ENCODE results near the gene AUTS2.

AUTS2 gene

GRCh38 chr7:70763961-70764691 is 1165.9 kb downstream of the AUTS2 start:
- Histone ChIP-seq H3K9me3 (ENCODE audit: control insufficient read depth in 2 of 2, low read length in 2 of 2) (no peaks in the 10 kb centered on the region), H3K4me1 (ENCODE audit: control insufficient read depth in 2 of 2, insufficient read depth in 2 of 2, low read length in 2 of 2) (no peaks in the 10 kb centered on the region), H3K9ac (ENCODE audit: low read depth in 1 of 2, low read length in 2 of 2) (no peak overlapping the region), H3K4me3 (ENCODE audit: low read length in 2 of 2) (no peak overlapping the region), H3K36me3 (ENCODE audit: control insufficient read depth in 2 of 2, insufficient read depth in 2 of 2, low read length in 2 of 2) (peaks cover 31 to 32% of the 10 kb centered on the region in 2 donors), H3K27ac (ENCODE audit: low read depth in 2 of 2, low read length in 2 of 2) (no peak overlapping the region), H3K27me3 (ENCODE audit: control insufficient read depth in 2 of 2, insufficient read depth in 2 of 2, low read length in 2 of 2) (no peaks in the 10 kb centered on the region)

GRCh38 chr7:70764701-70765208 is 1166.5 kb downstream of the AUTS2 start:
- Histone ChIP-seq H3K36me3 (ENCODE audit: control insufficient read depth in 2 of 2, insufficient read depth in 2 of 2, low read length in 2 of 2) (peaks cover 31 to 32% of the 10 kb centered on the region in 2 donors), H3K9ac (ENCODE audit: low read depth in 1 of 2, low read length in 2 of 2) (no peak overlapping the region), H3K4me3 (ENCODE audit: low read length in 2 of 2) (no peak overlapping the region), H3K9me3 (ENCODE audit: control insufficient read depth in 2 of 2, low read length in 2 of 2) (no peaks in the 10 kb centered on the region), H3K27ac (ENCODE audit: low read depth in 2 of 2, low read length in 2 of 2) (no peak overlapping the region), H3K27me3 (ENCODE audit: control insufficient read depth in 2 of 2, insufficient read depth in 2 of 2, low read length in 2 of 2) (no peaks in the 10 kb centered on the region), H3K4me1 (ENCODE audit: control insufficient read depth in 2 of 2, insufficient read depth in 2 of 2, low read length in 2 of 2) (no peaks in the 10 kb centered on the region)

GRCh38 chr7:70765651-70766050 is 1167.4 kb downstream of the AUTS2 start:
- H3K36me3 ChIP-seq (ENCODE audit: control insufficient read depth in 2 of 2, insufficient read depth in 2 of 2, low read length in 2 of 2) = peaks cover 31 to 32% of the 10 kb centered on the region in 2 donors
- H3K27me3 ChIP-seq (ENCODE audit: control insufficient read depth in 2 of 2, insufficient read depth in 2 of 2, low read length in 2 of 2) = no peaks in the 10 kb centered on the region
- no peak overlapping the region for H3K4me3 ChIP-seq (ENCODE audit: low read length in 2 of 2)
- H3K27ac ChIP-seq (ENCODE audit: low read depth in 2 of 2, low read length in 2 of 2) = no peak overlapping the region
- H3K9me3 ChIP-seq (ENCODE audit: control insufficient read depth in 2 of 2, low read length in 2 of 2) = no peaks in the 10 kb centered on the region
- no peak overlapping the region for H3K9ac ChIP-seq (ENCODE audit: low read depth in 1 of 2, low read length in 2 of 2)
- H3K4me1 ChIP-seq (ENCODE audit: control insufficient read depth in 2 of 2, insufficient read depth in 2 of 2, low read length in 2 of 2) = no peaks in the 10 kb centered on the region

- H3K27me3 ChIP-seq (ENCODE audit: control insufficient read depth in 2 of 2, insufficient read depth in 2 of 2, low read length in 2 of 2) = no peaks in the 10 kb centered on the region
- H3K4me1 ChIP-seq (ENCODE audit: control insufficient read depth in 2 of 2, insufficient read depth in 2 of 2, low read length in 2 of 2) = no peaks in the 10 kb centered on the region
- H3K36me3 ChIP-seq (ENCODE audit: control insufficient read depth in 2 of 2, insufficient read depth in 2 of 2, low read length in 2 of 2) = peaks cover 32 to 33% of the 10 kb centered on the region in 2 donors
- no peak overlapping the region for H3K27ac ChIP-seq (ENCODE audit: low read depth in 2 of 2, low read length in 2 of 2)
- no peak overlapping the region for H3K9ac ChIP-seq (ENCODE audit: low read depth in 1 of 2, low read length in 2 of 2)
- no peak overlapping the region for H3K4me3 ChIP-seq (ENCODE audit: low read length in 2 of 2)
- H3K9me3 ChIP-seq (ENCODE audit: control insufficient read depth in 2 of 2, low read length in 2 of 2) = no peaks in the 10 kb centered on the region
These were observed 1167.8 kb downstream of the AUTS2 start for GRCh38 chr7:70766109-70766508.

GRCh38 chr7:70766694-70767093 is 1168.4 kb downstream of the AUTS2 start:
- H3K36me3 ChIP-seq (ENCODE audit: control insufficient read depth in 2 of 2, insufficient read depth in 2 of 2, low read length in 2 of 2) = peaks cover 36 to 39% of the 10 kb centered on the region in 2 donors
- H3K27ac ChIP-seq (ENCODE audit: low read depth in 2 of 2, low read length in 2 of 2) = no peak overlapping the region
- H3K9ac ChIP-seq (ENCODE audit: low read depth in 1 of 2, low read length in 2 of 2) = no peak overlapping the region

GRCh38 chr7:70770154-70770553 is 1171.9 kb downstream of the AUTS2 start:
- Histone ChIP-seq H3K9ac (ENCODE audit: low read depth in 1 of 2, low read length in 2 of 2) (no peak overlapping the region), H3K27ac (ENCODE audit: low read depth in 2 of 2, low read length in 2 of 2) (no peak overlapping the region), H3K36me3 (ENCODE audit: control insufficient read depth in 2 of 2, insufficient read depth in 2 of 2, low read length in 2 of 2) (peaks cover 48 to 51% of the 10 kb centered on the region in 2 donors), H3K9me3 (ENCODE audit: control insufficient read depth in 2 of 2, low read length in 2 of 2) (no peaks in the 10 kb centered on the region), H3K27me3 (ENCODE audit: control insufficient read depth in 2 of 2, insufficient read depth in 2 of 2, low read length in 2 of 2) (no peaks in the 10 kb centered on the region), H3K4me3 (ENCODE audit: low read length in 2 of 2) (no peak overlapping the region), H3K4me1 (ENCODE audit: control insufficient read depth in 2 of 2, insufficient read depth in 2 of 2, low read length in 2 of 2) (no peaks in the 10 kb centered on the region)

More at GRCh38 chr7:70766694-70767093, 1168.4 kb downstream of the AUTS2 start:
- Histone ChIP-seq H3K27me3 (ENCODE audit: control insufficient read depth in 2 of 2, insufficient read depth in 2 of 2, low read length in 2 of 2) (no peaks in the 10 kb centered on the region), H3K4me1 (ENCODE audit: control insufficient read depth in 2 of 2, insufficient read depth in 2 of 2, low read length in 2 of 2) (no peaks in the 10 kb centered on the region), H3K4me3 (ENCODE audit: low read length in 2 of 2) (no peak overlapping the region), H3K9me3 (ENCODE audit: control insufficient read depth in 2 of 2, low read length in 2 of 2) (no peaks in the 10 kb centered on the region)

GRCh38 chr7:70771451-70771850 is 1173.2 kb downstream of the AUTS2 start:
- Histone ChIP-seq H3K27me3 (ENCODE audit: control insufficient read depth in 2 of 2, insufficient read depth in 2 of 2, low read length in 2 of 2) (no peaks in the 10 kb centered on the region), H3K36me3 (ENCODE audit: control insufficient read depth in 2 of 2, insufficient read depth in 2 of 2, low read length in 2 of 2) (peaks cover 37 to 41% of the 10 kb centered on the region in 2 donors), H3K4me3 (ENCODE audit: low read length in 2 of 2) (no peak overlapping the region), H3K9ac (ENCODE audit: low read depth in 1 of 2, low read length in 2 of 2) (no peak overlapping the region), H3K4me1 (ENCODE audit: control insufficient read depth in 2 of 2, insufficient read depth in 2 of 2, low read length in 2 of 2) (no peaks in the 10 kb centered on the region), H3K9me3 (ENCODE audit: control insufficient read depth in 2 of 2, low read length in 2 of 2) (no peaks in the 10 kb centered on the region), H3K27ac (ENCODE audit: low read depth in 2 of 2, low read length in 2 of 2) (no peak overlapping the region)

GRCh38 chr7:70772891-70773290 is 1174.6 kb downstream of the AUTS2 start:
- no peak overlapping the region for H3K4me3 ChIP-seq (ENCODE audit: low read length in 2 of 2)
- no peaks in the 10 kb centered on the region for H3K4me1 ChIP-seq (ENCODE audit: control insufficient read depth in 2 of 2, insufficient read depth in 2 of 2, low read length in 2 of 2)
- H3K27me3 ChIP-seq (ENCODE audit: control insufficient read depth in 2 of 2, insufficient read depth in 2 of 2, low read length in 2 of 2) = no peaks in the 10 kb centered on the region
- H3K9ac ChIP-seq (ENCODE audit: low read depth in 1 of 2, low read length in 2 of 2) = no peak overlapping the region
- no peak overlapping the region for H3K27ac ChIP-seq (ENCODE audit: low read depth in 2 of 2, low read length in 2 of 2)
- H3K9me3 ChIP-seq (ENCODE audit: control insufficient read depth in 2 of 2, low read length in 2 of 2) = no peaks in the 10 kb centered on the region
- H3K36me3 ChIP-seq (ENCODE audit: control insufficient read depth in 2 of 2, insufficient read depth in 2 of 2, low read length in 2 of 2) = peaks cover 30 to 37% of the 10 kb centered on the region in 2 donors

- Histone ChIP-seq H3K4me1 (ENCODE audit: control insufficient read depth in 2 of 2, insufficient read depth in 2 of 2, low read length in 2 of 2) (no peaks in the 10 kb centered on the region), H3K36me3 (ENCODE audit: control insufficient read depth in 2 of 2, insufficient read depth in 2 of 2, low read length in 2 of 2) (peaks cover 25 to 32% of the 10 kb centered on the region in 2 donors), H3K9ac (ENCODE audit: low read depth in 1 of 2, low read length in 2 of 2) (no peak overlapping the region), H3K4me3 (ENCODE audit: low read length in 2 of 2) (no peak overlapping the region), H3K9me3 (ENCODE audit: control insufficient read depth in 2 of 2, low read length in 2 of 2) (no peaks in the 10 kb centered on the region), H3K27me3 (ENCODE audit: control insufficient read depth in 2 of 2, insufficient read depth in 2 of 2, low read length in 2 of 2) (no peaks in the 10 kb centered on the region), H3K27ac (ENCODE audit: low read depth in 2 of 2, low read length in 2 of 2) (no peak overlapping the region)
These were observed 1175.1 kb downstream of the AUTS2 start for GRCh38 chr7:70773406-70773805.

- Histone ChIP-seq H3K4me1 (ENCODE audit: control insufficient read depth in 2 of 2, insufficient read depth in 2 of 2, low read length in 2 of 2) (no peaks in the 10 kb centered on the region), H3K9me3 (ENCODE audit: control insufficient read depth in 2 of 2, low read length in 2 of 2) (no peaks in the 10 kb centered on the region), H3K36me3 (ENCODE audit: control insufficient read depth in 2 of 2, insufficient read depth in 2 of 2, low read length in 2 of 2) (peaks cover 30 to 38% of the 10 kb centered on the region in 2 donors), H3K27ac (ENCODE audit: low read depth in 2 of 2, low read length in 2 of 2) (no peak overlapping the region), H3K4me3 (ENCODE audit: low read length in 2 of 2) (no peak overlapping the region), H3K27me3 (ENCODE audit: control insufficient read depth in 2 of 2, insufficient read depth in 2 of 2, low read length in 2 of 2) (no peaks in the 10 kb centered on the region), H3K9ac (ENCODE audit: low read depth in 1 of 2, low read length in 2 of 2) (no peak overlapping the region)
These were observed 1176.8 kb downstream of the AUTS2 start for GRCh38 chr7:70774950-70775527.

Data from mucosa of rectum (tissue), 2 donors.